PFSK-1 (cell line): ENCODE results near the gene PCSK5.

ENCODE experiments used
- FOXP2 ChIP-seq: optimal IDR thresholded peaks from 2 replicates; pipeline ENCODE3; 2011; ENCODE audit warnings: borderline replicate concordance, control low read depth, inconsistent platforms; ENCODE audit not compliant: insufficient read depth; ENCODE audit errors: extremely low read length, extremely low read depth
- POLR2AphosphoS5 ChIP-seq: IDR thresholded peaks from 2 replicates; pipeline ENCODE4 v1.6.1; 2012; ENCODE audit warnings: low read depth, mild to moderate bottlenecking, control low read depth, low read length, moderate library complexity
- SIN3A ChIP-seq: IDR thresholded peaks from 2 replicates; pipeline ENCODE4 v1.6.1; 2012; ENCODE audit warnings: mild to moderate bottlenecking, low read length, moderate library complexity, borderline replicate concordance; ENCODE audit not compliant: insufficient read depth
- TAF1 ChIP-seq: IDR thresholded peaks from 2 replicates; pipeline ENCODE4 v1.6.1; 2012; ENCODE audit warnings: low read length, control low read depth, borderline replicate concordance; ENCODE audit not compliant: insufficient read depth
- TF ChIP-seq, protein P1 (sequence below), 2 experiments: IDR thresholded peaks; 2 replicates each; pipeline versions ENCODE4 v1.6.1 to v1.8.0; 2011 to 2012; ENCODE audit warnings: low read depth in 2 of 2, low read length in 2 of 2, control low read depth in 1 of 2, inconsistent platforms in 1 of 2, mild to moderate bottlenecking in 1 of 2, moderate library complexity in 1 of 2; ENCODE audit not compliant: insufficient read depth in 1 of 2

GRCh38 chr9:76166526-76166925 lies 276.1 kb downstream of the PCSK5 start:
- TF ChIP-seq TAF1 (no peak), FOXP2 (no peak), POLR2AphosphoS5 (no peak), SIN3A (no peak)
- TF ChIP-seq, protein P1, sequence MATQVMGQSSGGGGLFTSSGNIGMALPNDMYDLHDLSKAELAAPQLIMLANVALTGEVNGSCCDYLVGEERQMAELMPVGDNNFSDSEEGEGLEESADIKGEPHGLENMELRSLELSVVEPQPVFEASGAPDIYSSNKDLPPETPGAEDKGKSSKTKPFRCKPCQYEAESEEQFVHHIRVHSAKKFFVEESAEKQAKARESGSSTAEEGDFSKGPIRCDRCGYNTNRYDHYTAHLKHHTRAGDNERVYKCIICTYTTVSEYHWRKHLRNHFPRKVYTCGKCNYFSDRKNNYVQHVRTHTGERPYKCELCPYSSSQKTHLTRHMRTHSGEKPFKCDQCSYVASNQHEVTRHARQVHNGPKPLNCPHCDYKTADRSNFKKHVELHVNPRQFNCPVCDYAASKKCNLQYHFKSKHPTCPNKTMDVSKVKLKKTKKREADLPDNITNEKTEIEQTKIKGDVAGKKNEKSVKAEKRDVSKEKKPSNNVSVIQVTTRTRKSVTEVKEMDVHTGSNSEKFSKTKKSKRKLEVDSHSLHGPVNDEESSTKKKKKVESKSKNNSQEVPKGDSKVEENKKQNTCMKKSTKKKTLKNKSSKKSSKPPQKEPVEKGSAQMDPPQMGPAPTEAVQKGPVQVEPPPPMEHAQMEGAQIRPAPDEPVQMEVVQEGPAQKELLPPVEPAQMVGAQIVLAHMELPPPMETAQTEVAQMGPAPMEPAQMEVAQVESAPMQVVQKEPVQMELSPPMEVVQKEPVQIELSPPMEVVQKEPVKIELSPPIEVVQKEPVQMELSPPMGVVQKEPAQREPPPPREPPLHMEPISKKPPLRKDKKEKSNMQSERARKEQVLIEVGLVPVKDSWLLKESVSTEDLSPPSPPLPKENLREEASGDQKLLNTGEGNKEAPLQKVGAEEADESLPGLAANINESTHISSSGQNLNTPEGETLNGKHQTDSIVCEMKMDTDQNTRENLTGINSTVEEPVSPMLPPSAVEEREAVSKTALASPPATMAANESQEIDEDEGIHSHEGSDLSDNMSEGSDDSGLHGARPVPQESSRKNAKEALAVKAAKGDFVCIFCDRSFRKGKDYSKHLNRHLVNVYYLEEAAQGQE (IDR thresholded peaks at IDR 0.05; ENCODE audit: insufficient read depth in 1 of 2, low read depth in 2 of 2, low read length in 2 of 2): no peak
